Ammon's horn (tissue), 1 donor: ENCODE results near the gene IBA57.
"Not testable (repeated sequence)": the region's sequence is repeated elsewhere in the genome, so short reads cannot be mapped to it uniquely, and the experiment has no call there.

Experiments used
- DNase-seq: peaks from one replicate; pipeline ENCODE4 v3.0.0-alpha.2; 2016; ENCODE audit warnings: low spot score

The IBA57 gene

GRCh38 chr1:228172591-228173527 is 7.3 kb downstream of the IBA57 start:
- no peak for DNase-seq

GRCh38 chr1:228173528-228174481 is 8.2 kb downstream of the IBA57 start:
- DNase-seq = not testable (repeated sequence)

GRCh38 chr1:228174482-228175315 is 9.1 kb downstream of the IBA57 start:
- DNase-seq = no peak

GRCh38 chr1:228175316-228176023 is 9.9 kb downstream of the IBA57 start:
- DNase-seq = no peak

- DNase-seq = no peak
Measured at GRCh38 chr1:228176024-228176395, 10.4 kb downstream of the IBA57 start.

- DNase-seq = peak; percentile 28
Measured at GRCh38 chr1:228176461-228177182, 11.0 kb downstream of the IBA57 start.

DNA sequence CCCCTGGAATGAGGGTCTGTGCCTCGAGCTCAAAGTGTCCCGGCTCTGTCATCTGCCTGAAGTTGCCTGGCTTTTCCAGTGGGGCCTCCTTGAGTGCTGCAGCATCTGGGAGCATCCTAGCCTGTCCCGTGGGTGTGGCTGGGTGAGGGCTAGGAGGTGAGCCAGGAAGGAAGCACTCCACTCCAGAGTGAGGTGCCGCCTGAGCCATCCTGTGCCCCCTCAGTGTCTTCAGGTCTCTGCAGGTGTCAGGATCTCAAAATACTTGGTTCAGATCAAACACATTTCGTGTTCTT is 11.5 kb downstream of the IBA57 start:
- no peak for DNase-seq

DNA sequence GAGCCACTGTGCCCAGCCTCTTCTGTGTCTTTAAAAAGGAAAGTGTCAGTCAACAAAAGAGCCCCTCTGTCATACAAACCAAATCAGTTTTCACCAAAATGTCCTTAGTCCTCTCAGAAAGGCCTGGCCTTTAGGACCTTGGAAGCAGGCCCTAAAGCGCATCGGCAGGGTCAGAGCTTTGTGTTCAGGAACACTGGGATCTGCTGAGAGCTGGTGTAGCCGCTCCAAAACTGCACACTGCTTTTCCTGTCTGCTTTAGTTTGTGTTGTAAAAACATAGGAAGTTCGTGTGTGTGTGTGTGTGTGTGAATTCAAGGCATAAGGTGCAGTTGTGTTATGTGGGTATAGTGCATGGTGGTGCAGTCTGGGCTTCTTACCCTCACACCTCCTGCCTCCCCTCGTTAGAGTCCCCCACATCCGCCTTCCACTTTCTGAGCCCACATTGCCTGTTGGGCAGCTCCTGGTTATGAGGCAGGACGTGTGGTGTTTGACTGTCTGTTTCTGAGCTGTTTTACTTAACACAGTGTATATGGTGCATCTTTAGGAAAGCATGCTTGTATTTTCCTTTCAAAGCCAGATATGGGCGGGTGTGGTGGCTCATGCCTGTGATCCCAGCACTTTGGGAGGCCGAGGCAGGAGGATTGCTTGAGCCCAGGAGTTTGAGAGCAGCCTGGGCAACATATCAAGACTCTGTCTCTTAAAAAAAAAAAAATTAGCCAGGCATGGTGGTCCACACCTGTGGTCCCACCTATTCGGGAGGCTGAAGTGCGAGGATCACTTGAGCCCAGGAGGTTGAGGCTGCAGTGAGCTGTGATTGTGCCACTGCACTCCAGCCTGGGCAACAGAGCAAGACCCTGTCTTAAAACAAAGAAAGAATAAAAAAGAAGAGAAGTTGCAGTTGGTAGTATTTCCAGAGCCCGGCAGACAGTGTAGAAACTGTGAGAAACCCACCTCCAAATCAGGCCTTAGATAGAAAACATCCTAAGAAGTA is 12.4 kb downstream of the IBA57 start:
- DNase-seq = no peak

GRCh38 chr1:228178737-228179684 is 13.4 kb downstream of the IBA57 start:
- no peak for DNase-seq

DNA sequence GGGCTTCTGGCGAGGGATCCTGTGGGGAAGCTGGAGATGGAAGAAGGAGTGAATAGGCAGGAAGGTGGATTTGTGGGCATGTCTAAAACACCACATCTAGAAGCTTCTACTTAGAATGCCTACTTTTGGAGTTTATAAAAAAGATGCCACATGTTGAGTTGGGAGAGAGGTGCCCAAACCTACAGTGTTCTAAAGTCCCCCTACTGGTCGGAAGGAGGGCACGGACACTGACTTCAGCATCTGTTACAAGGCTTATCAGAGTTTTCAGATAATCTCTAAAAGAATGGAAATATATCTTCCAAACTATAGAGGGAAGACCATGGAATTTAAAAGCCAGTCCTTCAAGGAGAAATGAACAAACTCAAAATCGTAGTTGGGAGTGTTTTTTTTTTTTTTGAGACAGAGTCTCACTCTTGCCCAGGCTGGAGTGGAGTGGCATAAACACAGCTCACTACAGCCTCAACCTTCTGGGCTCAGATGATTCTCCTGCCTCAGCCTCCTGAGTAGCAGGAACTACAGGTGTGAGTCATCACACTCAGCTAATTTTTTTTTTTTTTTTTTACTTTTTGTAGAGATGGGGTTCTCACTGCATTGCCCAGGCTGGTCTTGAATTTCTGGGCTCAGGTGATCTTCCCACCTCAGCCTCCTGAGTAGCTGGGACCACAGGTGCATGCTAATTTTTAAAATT is 14.8 kb downstream of the IBA57 start:
- DNase-seq = no peak

DNA sequence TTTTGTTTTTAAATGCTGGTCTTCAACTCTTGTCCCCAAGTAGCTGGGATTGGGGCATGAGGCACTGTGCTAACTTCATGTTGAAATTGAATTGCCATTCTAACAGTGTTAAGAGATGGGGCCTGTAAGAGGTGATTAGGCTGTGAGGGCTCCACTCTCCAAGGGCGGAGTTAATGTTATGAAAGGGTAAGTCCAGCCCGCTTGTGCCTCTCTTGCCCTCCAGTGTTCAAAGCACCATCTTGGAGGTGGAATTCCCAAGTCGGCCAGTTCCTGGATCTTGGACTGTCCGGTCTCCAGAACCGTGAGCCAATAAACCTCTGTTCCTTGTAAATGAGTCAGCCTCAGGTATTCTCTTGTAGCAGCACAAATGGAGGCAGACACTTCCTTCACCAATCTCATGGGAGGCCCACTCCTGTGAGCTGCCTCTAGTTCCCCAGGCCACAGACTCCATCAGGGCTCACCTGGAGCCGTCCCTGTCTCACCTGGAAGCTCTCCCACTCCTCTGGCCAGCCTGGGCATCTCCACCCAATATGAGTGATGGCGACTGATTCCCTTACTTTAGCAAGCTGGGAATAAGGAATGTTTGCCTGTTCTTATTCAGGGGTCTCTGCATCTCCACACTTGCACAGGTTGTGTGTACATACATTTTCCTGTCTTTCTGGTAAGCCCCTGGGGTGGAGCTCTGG is 15.5 kb downstream of the IBA57 start:
- no peak for DNase-seq

DNA sequence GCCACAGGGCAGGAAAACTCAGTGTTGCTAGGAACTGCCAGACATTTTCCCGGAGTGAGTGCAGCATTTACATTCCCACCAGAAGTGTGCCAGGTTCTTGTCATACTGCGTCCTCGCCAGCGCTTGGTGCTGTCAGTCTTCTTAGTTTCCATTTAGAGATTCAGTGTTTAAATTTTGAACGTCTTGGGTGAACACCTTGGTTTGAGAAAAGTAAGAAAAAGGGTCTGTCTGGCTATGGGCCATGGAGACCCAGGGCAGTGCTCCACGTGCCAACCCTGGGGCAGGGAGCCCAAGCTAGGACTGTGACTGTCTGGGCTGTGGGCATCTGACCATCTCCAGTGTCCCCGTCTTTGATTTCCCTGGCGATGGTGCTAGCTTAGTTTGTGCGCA is 16.0 kb downstream of the IBA57 start:
- no peak for DNase-seq

DNA sequence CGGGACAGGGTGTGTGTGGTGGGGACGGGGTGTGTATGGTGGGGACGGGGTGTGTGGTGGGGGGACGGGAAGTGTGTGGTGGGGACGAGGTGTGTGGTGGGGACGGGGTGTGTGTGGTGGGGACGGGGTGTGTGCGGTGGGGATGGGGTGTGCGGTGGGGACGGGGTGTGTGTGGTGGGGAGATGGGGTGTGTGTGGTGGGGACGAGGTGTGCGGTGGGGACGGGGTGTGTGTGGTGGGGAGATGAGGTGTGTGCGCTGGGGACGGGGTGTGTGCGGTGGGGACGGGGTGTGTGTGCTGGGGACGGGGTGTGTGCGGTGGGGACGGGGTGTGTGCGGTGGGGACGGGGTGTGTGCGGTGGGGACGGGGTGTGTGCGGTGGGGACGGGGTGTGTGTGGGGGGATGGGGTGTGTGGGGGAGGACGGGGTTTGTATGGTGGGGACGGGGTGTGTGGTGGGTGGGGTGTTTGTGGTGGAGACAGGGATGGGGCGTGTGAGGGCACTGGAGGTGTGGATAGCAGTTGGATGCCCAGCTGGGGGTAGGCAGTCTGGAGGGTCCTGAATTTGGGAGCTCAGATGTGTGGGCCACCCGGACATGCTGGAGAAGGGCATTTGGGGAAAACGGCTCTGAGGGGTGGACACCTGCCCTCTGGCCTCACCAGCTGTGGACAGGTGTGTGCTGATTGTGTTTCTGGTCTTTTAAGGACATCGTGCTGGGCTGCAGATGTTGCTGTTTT is 16.9 kb downstream of the IBA57 start:
- no peak for DNase-seq

DNA sequence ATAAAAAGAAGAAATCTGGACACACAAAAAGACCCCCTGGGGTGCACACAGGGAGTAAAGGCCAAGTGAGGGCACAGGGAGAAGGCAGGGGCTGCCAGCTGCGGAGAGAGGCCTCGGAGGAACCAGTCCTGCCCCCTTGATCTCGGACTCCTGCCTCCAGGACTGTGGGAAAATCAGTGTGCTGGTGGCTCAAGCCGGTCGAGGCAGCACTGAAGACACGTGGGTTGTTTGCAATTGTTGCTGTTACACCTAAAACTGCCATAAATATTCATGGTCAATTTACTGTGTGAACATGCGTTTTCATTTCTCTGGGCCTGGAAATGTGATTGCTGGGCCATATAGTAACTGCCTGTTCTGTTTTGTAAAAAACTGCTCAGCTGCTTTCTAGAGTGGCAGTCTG is 18.5 kb downstream of the IBA57 start:
- DNase-seq = no peak

GRCh38 chr1:228185641-228185965 is 20.0 kb downstream of the IBA57 start:
- DNase-seq = no peak

DNA sequence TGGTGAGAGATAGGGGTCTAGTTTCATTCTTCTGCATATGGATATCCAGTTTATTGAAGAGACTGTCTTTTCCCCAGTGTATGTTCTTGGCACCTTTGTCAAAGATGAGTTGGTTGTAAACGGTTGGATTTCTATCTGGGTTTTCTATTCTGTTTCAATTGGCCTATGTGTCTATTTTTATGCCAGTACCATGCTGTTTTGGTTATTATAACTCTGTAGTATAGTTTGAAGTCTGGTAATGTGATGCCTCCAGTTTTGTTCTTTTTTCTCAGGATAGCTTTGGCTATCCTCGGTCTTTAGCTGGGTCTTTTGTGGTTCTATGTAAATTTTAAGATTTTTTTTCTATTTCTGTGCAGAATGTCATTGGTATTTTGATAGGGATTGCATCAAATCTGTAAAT is 22.6 kb downstream of the IBA57 start:
- not testable (repeated sequence) for DNase-seq

DNA sequence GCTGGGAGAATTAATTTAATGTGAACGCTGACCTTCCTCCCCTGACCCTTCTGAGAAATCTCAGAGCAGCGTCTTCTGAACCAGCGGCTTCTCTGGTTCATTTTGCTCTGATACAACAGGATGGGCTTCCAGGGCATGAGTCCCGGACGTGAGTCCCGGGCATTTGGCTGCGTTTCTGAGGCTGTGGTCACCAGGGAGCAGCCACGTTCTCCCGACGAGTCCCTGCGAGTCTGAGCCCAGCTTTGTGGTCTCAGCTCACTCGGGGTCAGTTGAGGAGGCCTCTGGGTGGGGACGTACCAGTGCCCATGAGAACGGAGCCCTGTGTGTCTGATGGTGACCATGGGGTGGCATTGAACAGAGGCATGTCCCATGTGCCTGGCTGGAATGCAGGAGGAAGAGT is 24.6 kb downstream of the IBA57 start:
- no peak for DNase-seq
